Natural killer cell (primary cell): Measurements from ENCODE around the gene TRMT1. TPM values are rescaled to one million over a fixed set of nuclear protein-coding genes. Genes with fewer than 3 reads are reported as not detected.

Experiments
- ATAC-seq, 3 donors: fragments of 150-1000 bp in 2 of 3; fragments of 200-7000 bp in 1 of 3; cut with Tn5 transposase; 1 replicate in 1 of 3; 2 replicates in 2 of 3; pipeline ENCODE4 v1.10.0; 2021; ENCODE audit warnings: mild to moderate bottlenecking in 2 of 3, moderate library complexity in 2 of 3
- DNase-seq, 2 donors: peaks; one replicate each; pipeline versions ENCODE4 v3.0.0 to v3.0.0-alpha.2; 2013 to 2021; ENCODE audit warnings: mixed read lengths in 1 of 2
- H3K27ac ChIP-seq: one replicate; pipeline ENCODE4 v1.5.1; 2013; ENCODE audit warnings: mild to moderate bottlenecking, low read length
- H3K27me3 ChIP-seq: one replicate; pipeline ENCODE4 v1.6.1; 2013; ENCODE audit warnings: low read length; ENCODE audit not compliant: control insufficient read depth, insufficient read depth
- H3K36me3 ChIP-seq: one replicate; pipeline ENCODE4 v1.6.1; 2013; ENCODE audit warnings: low read length; ENCODE audit not compliant: control insufficient read depth, insufficient read depth
- H3K4me1 ChIP-seq: one replicate; pipeline ENCODE4 v1.6.1; 2013; ENCODE audit warnings: low read length; ENCODE audit not compliant: control insufficient read depth, insufficient read depth
- H3K4me3 ChIP-seq: one replicate; pipeline ENCODE4 v1.5.1; 2013; ENCODE audit warnings: low read length
- H3K9me3 ChIP-seq: one replicate; pipeline ENCODE4 v1.6.1; 2013; ENCODE audit warnings: low read length; ENCODE audit not compliant: control insufficient read depth, insufficient read depth
- H3K27ac Mint-ChIP-seq, 2 donors: one replicate each; pipeline ENCODE4 v1.8.0; 2022; ENCODE audit warnings: mild to moderate bottlenecking in 2 of 2, mixed read lengths in 2 of 2, moderate library complexity in 1 of 2
- H3K27me3 Mint-ChIP-seq, 2 donors: one replicate each; pipeline ENCODE4 v1.8.0; 2022; ENCODE audit warnings: low read depth in 2 of 2, mixed read lengths in 2 of 2
- H3K36me3 Mint-ChIP-seq: one replicate; pipeline ENCODE4 v1.8.0; 2022; ENCODE audit warnings: mixed read lengths
- H3K4me1 Mint-ChIP-seq, 2 donors: one replicate each; pipeline ENCODE4 v1.8.0; 2022; ENCODE audit warnings: mixed read lengths in 2 of 2
- H3K4me3 Mint-ChIP-seq: one replicate; pipeline ENCODE4 v1.8.0; 2022; ENCODE audit warnings: mild to moderate bottlenecking, moderate library complexity, mixed read lengths
- H3K9me3 Mint-ChIP-seq, 2 donors: one replicate each; pipeline ENCODE4 v1.8.0; 2022; ENCODE audit warnings: mixed read lengths in 2 of 2
- WGBS: methylation state at CpG from one replicate; pipeline ENCODE4 v1.1.7; 2013; ENCODE audit warnings: missing lambda C conversion rate; ENCODE audit not compliant: insufficient coverage; 5-methylcytosine and 5-hydroxymethylcytosine counted together
- intact Hi-C: fragments of 100-400 bp; cut with micrococcal nuclease; formaldehyde crosslinking; loops from one replicate; pipeline ENCODE4 v1.14.2; 2022
- total RNA-seq, 4 donors: library from RNA; stranded (reverse); fragments of 120-200 nt in 1 of 4; gene quantifications; one replicate each; pipeline versions ENCODE4 v1.2.3 to v1.2.4, GENCODE V29; 2013 to 2022
- TF ChIP-seq, protein P1 (sequence below): fragments of 200-600 bp; IDR thresholded peaks from one replicate; pipeline ENCODE4 v1.8.0; 2022; ENCODE audit warnings: antibody characterized with exemption

TRMT1 gene
- total RNA-seq, 3 donors from 2014 or later (not counting 1 experiment from before 2014, with no cell fraction given), result 33.8 to 48.5 (median 42.2) TPM

DNA sequence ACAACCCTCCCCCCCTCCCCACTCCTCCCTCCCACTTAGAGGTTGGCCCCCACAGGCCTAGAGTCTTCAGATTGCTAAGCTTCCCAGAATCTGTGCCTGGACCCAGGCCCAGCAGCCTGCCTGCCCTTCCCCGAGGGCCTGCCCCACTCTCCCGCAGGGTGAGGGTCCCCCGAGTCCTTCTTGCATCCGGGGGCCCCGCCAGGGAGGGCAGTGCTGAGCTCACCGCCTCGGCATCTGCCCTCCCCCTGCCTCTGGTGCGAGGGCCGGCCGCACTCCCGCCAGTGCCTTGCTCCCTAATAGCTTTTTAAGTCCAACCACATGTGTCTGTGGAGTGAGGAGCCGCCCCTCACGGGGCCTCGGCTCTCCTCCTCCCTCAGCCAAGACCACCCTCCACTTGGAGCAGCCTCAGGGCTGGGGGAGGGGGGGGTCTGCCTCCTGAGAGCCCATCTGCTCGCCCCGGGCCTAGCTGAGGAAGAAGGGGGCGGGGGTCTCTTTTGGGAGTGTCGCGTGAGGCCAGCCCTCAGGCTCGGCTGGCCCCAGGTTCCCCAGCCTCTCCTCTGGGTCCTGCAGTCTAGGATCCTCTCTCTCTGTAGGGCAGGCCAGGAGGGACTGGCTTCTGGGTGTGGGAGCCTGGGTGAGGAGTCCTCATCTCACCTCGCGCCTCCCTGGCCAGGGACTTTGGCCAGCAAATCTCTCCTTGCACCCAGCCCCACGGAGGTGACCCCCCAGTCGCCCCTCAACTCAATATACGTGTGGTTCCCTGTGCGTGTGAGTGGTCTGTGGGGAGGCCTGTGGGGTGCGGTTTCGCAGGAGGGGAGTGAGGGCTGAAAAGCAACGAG, 61.1 kb downstream of the TRMT1 start:
- H3K27me3 ChIP-seq, result peaks cover 9% of the 10 kb centered on the region
- Mint-ChIP-seq H3K27me3 (peaks cover 21 to 32% of the 10 kb centered on the region in 2 donors), H3K27ac (no peak overlapping the region), H3K4me1 (peaks cover 6 to 14% of the 10 kb centered on the region in 2 donors), H3K36me3 (no peaks in the 10 kb centered on the region), H3K4me3 (no peak overlapping the region), H3K9me3 (no peaks in the 10 kb centered on the region)
- H3K9me3 ChIP-seq, result no peaks in the 10 kb centered on the region
- TF ChIP-seq, protein P1, sequence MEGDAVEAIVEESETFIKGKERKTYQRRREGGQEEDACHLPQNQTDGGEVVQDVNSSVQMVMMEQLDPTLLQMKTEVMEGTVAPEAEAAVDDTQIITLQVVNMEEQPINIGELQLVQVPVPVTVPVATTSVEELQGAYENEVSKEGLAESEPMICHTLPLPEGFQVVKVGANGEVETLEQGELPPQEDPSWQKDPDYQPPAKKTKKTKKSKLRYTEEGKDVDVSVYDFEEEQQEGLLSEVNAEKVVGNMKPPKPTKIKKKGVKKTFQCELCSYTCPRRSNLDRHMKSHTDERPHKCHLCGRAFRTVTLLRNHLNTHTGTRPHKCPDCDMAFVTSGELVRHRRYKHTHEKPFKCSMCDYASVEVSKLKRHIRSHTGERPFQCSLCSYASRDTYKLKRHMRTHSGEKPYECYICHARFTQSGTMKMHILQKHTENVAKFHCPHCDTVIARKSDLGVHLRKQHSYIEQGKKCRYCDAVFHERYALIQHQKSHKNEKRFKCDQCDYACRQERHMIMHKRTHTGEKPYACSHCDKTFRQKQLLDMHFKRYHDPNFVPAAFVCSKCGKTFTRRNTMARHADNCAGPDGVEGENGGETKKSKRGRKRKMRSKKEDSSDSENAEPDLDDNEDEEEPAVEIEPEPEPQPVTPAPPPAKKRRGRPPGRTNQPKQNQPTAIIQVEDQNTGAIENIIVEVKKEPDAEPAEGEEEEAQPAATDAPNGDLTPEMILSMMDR, result no peak
- H3K36me3 ChIP-seq, result no peaks in the 10 kb centered on the region
- no peak overlapping the region for H3K4me3 ChIP-seq
- DNase-seq (no peak), ATAC-seq (no peak)
- intact Hi-C loops, result no loop called here
- peaks cover 16% of the 10 kb centered on the region for H3K4me1 ChIP-seq
- H3K27ac ChIP-seq, result no peak overlapping the region
- WGBS, result 76% methylated on average over 25 of the region's 29 CpGs

Other genes with a start within 250 kb of the TRMT1 start
- 10 to 100 TPM; 28.3 to 31.7 (median 31.2) TPM for gene DNASE2, start 235.3 kb downstream of the TRMT1 start, total RNA-seq
- not detected for gene KLF1, start 229.5 kb downstream of the TRMT1 start, total RNA-seq
- 10 to 100 TPM; 35.9 to 41.7 (median 36.3) TPM for gene GCDH, start 225.6 kb downstream of the TRMT1 start, total RNA-seq
- gene SYCE2, start 197.4 kb downstream of the TRMT1 start, total RNA-seq, result 1 to 10 TPM in 1 of 3 donors, under 1 TPM in 2; 0.88 to 2.2 (median 0.92) TPM
- 10 to 100 TPM; 29.3 to 34.5 (median 32.0) TPM for gene FARSA, start 183.0 kb downstream of the TRMT1 start, total RNA-seq
- 100 to 1,000 TPM; 588 to 813 (median 763) TPM for gene CALR, start 178.1 kb downstream of the TRMT1 start, total RNA-seq
- 10 to 100 TPM; 79.2 to 81.2 (median 80.3) TPM for gene RAD23A, start 170.9 kb downstream of the TRMT1 start, total RNA-seq
- gene GADD45GIP1, start 159.5 kb downstream of the TRMT1 start, total RNA-seq, result 1 to 10 TPM; 5.3 to 7.1 (median 5.7) TPM
- gene DAND5, start 147.2 kb downstream of the TRMT1 start, total RNA-seq, result not detected
- gene NFIX, start 121.3 kb downstream of the TRMT1 start, total RNA-seq, result 1 to 10 TPM in 2 of 3 donors, under 1 TPM in 1; 0.61 to 2.1 (median 1.3) TPM
- 1 to 10 TPM; 2.0 to 7.7 (median 6.7) TPM for gene LYL1, start 13.9 kb downstream of the TRMT1 start, total RNA-seq
- 10 to 100 TPM; 41.2 to 48.7 (median 43.4) TPM for gene NACC1, start 1.5 kb upstream of the TRMT1 start, total RNA-seq
- gene STX10, start 33.6 kb upstream of the TRMT1 start, total RNA-seq, result 10 to 100 TPM; 39.2 to 46.9 (median 42.0) TPM
- gene IER2, start 33.7 kb upstream of the TRMT1 start, total RNA-seq, result 1,000 to 10,000 TPM in 1 of 3 donors, 100 to 1,000 TPM in 2; 668 to 1,112 (median 949) TPM